Measurements from ENCODE around the gene TYW1.
"Not testable (repeated sequence)": the region's sequence is repeated elsewhere in the genome, so short reads cannot be mapped to it uniquely, and the experiment has no call there.

GRCh38 chr7:67046819-67047218, 50.2 kb downstream of the TYW1 start:
- TF ChIP-seq EZH2, CTCF, EZH2phosphoT487 (IDR thresholded peaks at IDR 0.05): not testable (repeated sequence)

All from neural progenitor cell (in vitro differentiated cells).